Peyer's patch (tissue), 4 donors: ENCODE measurements around the gene TKTL2. TPM values are rescaled to one million over a fixed set of nuclear protein-coding genes. Genes with fewer than 3 reads are reported as not detected.

Experiments used
- DNase-seq, 3 donors: peaks; one replicate each; pipeline ENCODE4 v3.0.0-alpha.2; 2017 to 2019
- H3K27ac ChIP-seq, 4 donors: fragments of 200-600 bp; sonication (generic); one replicate each; pipeline ENCODE4 v1.5.1; 2016 to 2019
- H3K27me3 ChIP-seq, 2 donors: fragments of 200-600 bp; sonication (generic); one replicate each; pipeline ENCODE4 v1.5.1; 2019
- H3K36me3 ChIP-seq, 3 donors: fragments of 200-600 bp; sonication (generic); one replicate each; pipeline ENCODE4 v1.5.1; 2016 to 2019
- H3K4me1 ChIP-seq, 4 donors: fragments of 200-600 bp; sonication (generic); one replicate each; pipeline ENCODE4 v1.5.1; 2016 to 2019
- H3K4me3 ChIP-seq, 4 donors: fragments of 200-600 bp; sonication (generic); 1 replicate in 3 of 4; 2 replicates in 1 of 4; pipeline ENCODE4 v1.5.1; 2016 to 2019; ENCODE audit warnings: mild to moderate bottlenecking in 1 of 4
- H3K9me3 ChIP-seq, 4 donors: fragments of 200-600 bp; sonication (generic); one replicate each; pipeline ENCODE4 v1.5.1; 2016 to 2019; ENCODE audit warnings: mild to moderate bottlenecking in 1 of 4
- CTCF ChIP-seq, 6 experiments: fragments of 450-650 bp in 4 of 6; fragments of 200-600 bp in 2 of 6; sonication (generic) in 1 of 6; IDR thresholded peaks; one replicate each; pipeline ENCODE4 v1.5.1; 2017 to 2019; ENCODE audit warnings: antibody characterized with exemption in 6 of 6, mild to moderate bottlenecking in 3 of 6, moderate library complexity in 1 of 6
- POLR2A ChIP-seq, 2 donors: fragments of 450-650 bp; IDR thresholded peaks; one replicate each; pipeline ENCODE4 v1.5.1; 2017; ENCODE audit warnings: antibody characterized with exemption in 2 of 2, mild to moderate bottlenecking in 2 of 2, moderate library complexity in 2 of 2
- total RNA-seq, 4 donors: library from RNA; depleted of rRNA; stranded (reverse); fragments of >200 nt; gene quantifications; one replicate each; pipeline ENCODE4 v1.1.0, GENCODE V29; 2016

The TKTL2 gene, protein sequence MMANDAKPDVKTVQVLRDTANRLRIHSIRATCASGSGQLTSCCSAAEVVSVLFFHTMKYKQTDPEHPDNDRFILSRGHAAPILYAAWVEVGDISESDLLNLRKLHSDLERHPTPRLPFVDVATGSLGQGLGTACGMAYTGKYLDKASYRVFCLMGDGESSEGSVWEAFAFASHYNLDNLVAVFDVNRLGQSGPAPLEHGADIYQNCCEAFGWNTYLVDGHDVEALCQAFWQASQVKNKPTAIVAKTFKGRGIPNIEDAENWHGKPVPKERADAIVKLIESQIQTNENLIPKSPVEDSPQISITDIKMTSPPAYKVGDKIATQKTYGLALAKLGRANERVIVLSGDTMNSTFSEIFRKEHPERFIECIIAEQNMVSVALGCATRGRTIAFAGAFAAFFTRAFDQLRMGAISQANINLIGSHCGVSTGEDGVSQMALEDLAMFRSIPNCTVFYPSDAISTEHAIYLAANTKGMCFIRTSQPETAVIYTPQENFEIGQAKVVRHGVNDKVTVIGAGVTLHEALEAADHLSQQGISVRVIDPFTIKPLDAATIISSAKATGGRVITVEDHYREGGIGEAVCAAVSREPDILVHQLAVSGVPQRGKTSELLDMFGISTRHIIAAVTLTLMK
- not detected for total RNA-seq

- no peaks in the 10 kb centered on the region for H3K4me1 ChIP-seq
- no peak for DNase-seq
- H3K36me3 ChIP-seq = no peaks in the 10 kb centered on the region
- no peaks in the 10 kb centered on the region for H3K27me3 ChIP-seq
- H3K4me3 ChIP-seq = no peak within 1 kb of the TSS
- TF ChIP-seq CTCF (IDR thresholded peaks at IDR 0.05) (no peak), POLR2A (IDR thresholded peaks at IDR 0.05) (no peak)
- no peak within 1 kb of the TSS for H3K27ac ChIP-seq
- H3K9me3 ChIP-seq = no peaks in the 10 kb centered on the region
Observed at GRCh38 chr4:163473576-163473975, at the start of gene TKTL2. TSS of gene TKTL2 (minus strand) at chr4:163473754. CDS start at chr4:163473734, 20 bp downstream.

- TF ChIP-seq POLR2A (IDR thresholded peaks at IDR 0.05) (no peak), CTCF (IDR thresholded peaks at IDR 0.05) (no peak)
- Histone ChIP-seq H3K4me3 (no peak overlapping the region), H3K9me3 (no peaks in the 10 kb centered on the region), H3K4me1 (no peaks in the 10 kb centered on the region), H3K36me3 (peaks cover 0 to 45% (median 0%) of the 10 kb centered on the region in 3 donors), H3K27me3 (no peaks in the 10 kb centered on the region), H3K27ac (no peak overlapping the region)
- DNase-seq = no peak
Observed at GRCh38 chr4:163515198-163515597, 41.6 kb upstream of the TKTL2 start.

- Histone ChIP-seq H3K36me3 (peaks cover 0 to 11% (median 0%) of the 10 kb centered on the region in 3 donors), H3K4me3 (no peak overlapping the region), H3K27ac (no peak overlapping the region), H3K4me1 (no peaks in the 10 kb centered on the region), H3K9me3 (no peaks in the 10 kb centered on the region), H3K27me3 (no peaks in the 10 kb centered on the region)
- TF ChIP-seq POLR2A (IDR thresholded peaks at IDR 0.05) = no peak
- no peak for TF ChIP-seq CTCF (IDR thresholded peaks at IDR 0.05)
- no peak for DNase-seq
Observed at GRCh38 chr4:163505374-163505773, 31.8 kb upstream of the TKTL2 start.

DNA sequence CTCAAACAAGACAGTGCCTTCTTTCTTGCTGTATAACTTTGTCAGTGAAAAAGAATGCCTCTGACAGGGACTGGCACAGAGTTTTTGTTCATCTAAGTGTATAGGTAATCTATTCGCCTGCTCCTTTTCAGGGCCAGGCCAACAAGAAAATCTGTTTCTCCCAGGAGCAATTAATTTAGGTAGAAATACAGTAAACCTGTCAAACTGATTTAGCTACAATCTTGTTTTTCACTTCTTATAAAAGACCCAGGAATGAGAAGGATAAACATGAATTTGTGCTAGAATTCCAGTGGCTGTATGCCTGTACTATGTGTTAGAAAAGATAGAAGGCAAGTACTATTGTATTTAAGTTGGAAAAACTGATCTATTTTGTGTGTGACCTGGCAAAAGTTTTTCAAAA, 27.0 kb upstream of the TKTL2 start:
- Histone ChIP-seq H3K4me1 (peaks cover 0 to 6% (median 0%) of the 10 kb centered on the region in 4 donors), H3K4me3 (no peak overlapping the region), H3K36me3 (no peaks in the 10 kb centered on the region), H3K27ac (no peak overlapping the region), H3K27me3 (no peaks in the 10 kb centered on the region), H3K9me3 (no peaks in the 10 kb centered on the region)
- no peak for TF ChIP-seq CTCF (IDR thresholded peaks at IDR 0.05)
- DNase-seq = no peak

DNA sequence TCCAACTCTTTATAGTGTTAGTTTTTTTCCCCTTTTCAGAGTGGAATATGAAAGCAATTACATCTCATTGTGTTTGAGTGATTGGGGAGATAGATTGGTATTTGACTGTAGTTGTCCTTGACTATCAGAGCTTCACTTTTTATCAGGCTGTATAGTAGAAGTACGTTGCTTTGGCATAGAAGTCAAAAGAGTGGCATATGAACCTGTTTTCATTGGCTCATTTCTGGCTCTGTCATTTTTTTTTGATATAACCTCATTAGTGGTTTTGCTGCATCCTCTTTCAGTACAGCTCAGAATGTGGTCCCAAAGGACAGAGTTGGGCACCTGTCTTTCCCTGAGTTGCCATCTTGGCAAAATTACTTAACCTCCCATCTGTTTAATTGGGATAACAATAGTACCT, 22.3 kb upstream of the TKTL2 start:
- Histone ChIP-seq H3K27ac (no peak overlapping the region), H3K4me3 (peak overlapping the region in 1 of 4 donors; percentile 77)

More for the DNA sequence above, 22.3 kb upstream of the TKTL2 start:
- Histone ChIP-seq H3K9me3 (no peaks in the 10 kb centered on the region), H3K4me1 (peaks cover 0 to 9% (median 0%) of the 10 kb centered on the region in 4 donors), H3K27me3 (no peaks in the 10 kb centered on the region), H3K36me3 (no peaks in the 10 kb centered on the region)
- no peak for TF ChIP-seq CTCF (IDR thresholded peaks at IDR 0.05)
- TF ChIP-seq POLR2A (IDR thresholded peaks at IDR 0.05) = no peak
- no peak for DNase-seq
